ENCODE results near the gene MYO7A. TPM values are rescaled to one million over a fixed set of nuclear protein-coding genes. Genes with fewer than 3 reads are reported as not detected.

Gene MYO7A
- total and polyA plus RNA-seq, 2 of the 8 experiments (the other 6 are each of a cell fraction or from before 2014, with no cell fraction given), result 1.5 to 1.9 TPM

GRCh38 chr11:77187776-77188632, 60.0 kb downstream of the MYO7A start (continued):
- TF ChIP-seq ATF2 (IDR thresholded peaks at IDR 0.05; ENCODE audit: low read length) (peak; percentile 77; the same call in 1 of the 2 replicates), YY1 (IDR thresholded peaks at IDR 0.05; ENCODE audit: low read depth, low read length) (no peak), EZH2 (IDR thresholded peaks at IDR 0.05; ENCODE audit: low read depth, low read length, severe bottlenecking) (no peak), SIN3A (conservative IDR thresholded peaks at IDR 0.05 in 1 of 2, IDR thresholded peaks at IDR 0.05 in 1 of 2; ENCODE audit: low read depth in 1 of 2, low read length in 2 of 2) (no peak), CHD2 (IDR thresholded peaks at IDR 0.05; ENCODE audit: low read length) (no peak), EP300 (IDR thresholded peaks at IDR 0.05; ENCODE audit: borderline replicate concordance in 1 of 2, low read depth in 2 of 2, low read length in 2 of 2) (no peak), SRF (IDR thresholded peaks at IDR 0.05; ENCODE audit: low read depth, low read length) (no peak), RBBP5 (IDR thresholded peaks at IDR 0.05; ENCODE audit: borderline replicate concordance, low read depth, low read length) (no peak), TCF12 (IDR thresholded peaks at IDR 0.05; ENCODE audit: low read depth, low read length) (no peak), POLR2A (IDR thresholded peaks at IDR 0.05; ENCODE audit: control extremely low read depth in 1 of 2, low read depth in 2 of 2, low read length in 2 of 2) (no peak), SP2 (IDR thresholded peaks at IDR 0.05; ENCODE audit: low read length) (no peak), CTCF (IDR thresholded peaks at IDR 0.05; ENCODE audit: control extremely low read depth in 1 of 3, insufficient read depth in 1 of 3, low read depth in 1 of 3, low read length in 3 of 3) (peak; percentile 90 to 94 (median 90)), CBX8 (IDR thresholded peaks at IDR 0.05; ENCODE audit: borderline replicate concordance, low read depth, low read length) (no peak), MAX (IDR thresholded peaks at IDR 0.05) (no peak), POU5F1 (IDR thresholded peaks at IDR 0.05; ENCODE audit: low read depth, low read length) (no peak), POLR2AphosphoS5 (IDR thresholded peaks at IDR 0.05; ENCODE audit: low read depth, low read length) (no peak), USF2 (IDR thresholded peaks at IDR 0.05; ENCODE audit: low read length) (no peak), ZNF274 (IDR thresholded peaks at IDR 0.05; ENCODE audit: borderline replicate concordance, extremely low read depth, low read length) (no peak)
